MM.1S (cell line): Measurements from ENCODE around the gene EPHA7.

ENCODE experiments used
- DNase-seq: peaks from one replicate; pipeline ENCODE4 v3.0.0-alpha.2; 2015
- H2AFZ ChIP-seq: fragments of 300-600 bp; sonication (generic); 2 replicates; pipeline ENCODE4 v1.6.0; 2016; ENCODE audit warnings: antibody characterized with exemption, low read length
- H3F3A ChIP-seq: fragments of 300-600 bp; sonication (generic); 2 replicates; pipeline ENCODE4 v1.6.1; 2016; ENCODE audit warnings: mild to moderate bottlenecking, antibody characterized with exemption, low read length, moderate library complexity, mixed read lengths; ENCODE audit not compliant: insufficient read depth
- H3K27ac ChIP-seq: fragments of 300-600 bp; sonication (generic); 2 replicates; pipeline ENCODE4 v1.5.1; 2016; ENCODE audit warnings: mild to moderate bottlenecking, low read length
- H3K27me3 ChIP-seq: fragments of 300-600 bp; sonication (generic); replicated peaks from 2 replicates; pipeline ENCODE4 v1.6.0; 2016; ENCODE audit warnings: low read length; ENCODE audit not compliant: insufficient read depth
- H3K36me3 ChIP-seq: fragments of 300-600 bp; sonication (generic); replicated peaks from 2 replicates; pipeline ENCODE4 v1.6.1; 2016; ENCODE audit warnings: mild to moderate bottlenecking, low read length, mixed read lengths; ENCODE audit not compliant: insufficient read depth
- H3K4me1 ChIP-seq: fragments of 300-600 bp; sonication (generic); 2 replicates; pipeline ENCODE4 v1.6.1; 2016; ENCODE audit warnings: low read length, mixed read lengths
- H3K4me2 ChIP-seq: fragments of 300-600 bp; sonication (generic); 2 replicates; pipeline ENCODE4 v1.6.0; 2016; ENCODE audit warnings: low read depth, low read length
- H3K4me3 ChIP-seq: fragments of 300-600 bp; sonication (generic); 2 replicates; pipeline ENCODE4 v1.5.1; 2016; ENCODE audit warnings: low read length, mixed read lengths
- H3K79me2 ChIP-seq: fragments of 300-600 bp; sonication (generic); 2 replicates; pipeline ENCODE4 v1.6.1; 2016; ENCODE audit warnings: mixed run types, low read length, mixed read lengths
- H3K9ac ChIP-seq: fragments of 300-600 bp; sonication (generic); 2 replicates; pipeline ENCODE4 v1.6.1; 2016; ENCODE audit warnings: low read length, mixed read lengths
- H3K9me2 ChIP-seq: fragments of 300-600 bp; sonication (generic); replicated peaks from 2 replicates; pipeline ENCODE4 v1.6.1; 2016; ENCODE audit warnings: mild to moderate bottlenecking, low read length, mixed read lengths; ENCODE audit not compliant: insufficient read depth
- H3K9me3 ChIP-seq: fragments of 300-600 bp; sonication (generic); replicated peaks from 2 replicates; pipeline ENCODE4 v1.6.1; 2016; ENCODE audit warnings: mild to moderate bottlenecking, low read length, mixed read lengths; ENCODE audit not compliant: insufficient read depth
- H4K20me1 ChIP-seq: fragments of 300-600 bp; sonication (generic); 2 replicates; pipeline ENCODE4 v1.6.1; 2016; ENCODE audit warnings: mild to moderate bottlenecking, low read length, moderate library complexity, mixed read lengths; ENCODE audit not compliant: insufficient read depth
- EZH2 ChIP-seq: fragments of 300-600 bp; sonication (generic); optimal IDR thresholded peaks from 2 replicates; pipeline ENCODE3; 2017; ENCODE audit warnings: low read depth, mild to moderate bottlenecking, antibody characterized with exemption, low read length, mixed read lengths
- EZH2phosphoT487 ChIP-seq: fragments of 300-600 bp; sonication (generic); IDR thresholded peaks from 2 replicates; pipeline ENCODE4 v1.6.1; 2018; ENCODE audit warnings: antibody characterized with exemption, low read length
- TF ChIP-seq, protein P1 (sequence below): fragments of 300-600 bp; sonication (generic); IDR thresholded peaks from 2 replicates; pipeline ENCODE4 v1.5.1; 2016; ENCODE audit warnings: antibody characterized with exemption, low read length, mixed read lengths

The EPHA7 gene

GRCh38 chr6:93420163-93420795, 920 bp upstream of the EPHA7 start:
- Histone ChIP-seq H3K27ac (no peak overlapping the region), H4K20me1 (no peaks in the 10 kb centered on the region), H3K4me2 (peak overlapping the region; percentile 100), H3K9me3 (no peaks in the 10 kb centered on the region), H3K36me3 (no peaks in the 10 kb centered on the region), H3K9me2 (no peaks in the 10 kb centered on the region), H3F3A (peaks cover 16% of the 10 kb centered on the region), H3K79me2 (no peaks in the 10 kb centered on the region), H3K4me3 (peak overlapping the region; percentile 85), H3K4me1 (no peaks in the 10 kb centered on the region), H2AFZ (peak overlapping the region; percentile 67), H3K27me3 (0 out of 2 replicates have a peak, but pooled peaks cover 7% of the 10 kb centered on the region), H3K9ac (peak overlapping the region; percentile 1; the same call in 1 of the 2 replicates)
- no peak for DNase-seq
- TF ChIP-seq, protein P1, sequence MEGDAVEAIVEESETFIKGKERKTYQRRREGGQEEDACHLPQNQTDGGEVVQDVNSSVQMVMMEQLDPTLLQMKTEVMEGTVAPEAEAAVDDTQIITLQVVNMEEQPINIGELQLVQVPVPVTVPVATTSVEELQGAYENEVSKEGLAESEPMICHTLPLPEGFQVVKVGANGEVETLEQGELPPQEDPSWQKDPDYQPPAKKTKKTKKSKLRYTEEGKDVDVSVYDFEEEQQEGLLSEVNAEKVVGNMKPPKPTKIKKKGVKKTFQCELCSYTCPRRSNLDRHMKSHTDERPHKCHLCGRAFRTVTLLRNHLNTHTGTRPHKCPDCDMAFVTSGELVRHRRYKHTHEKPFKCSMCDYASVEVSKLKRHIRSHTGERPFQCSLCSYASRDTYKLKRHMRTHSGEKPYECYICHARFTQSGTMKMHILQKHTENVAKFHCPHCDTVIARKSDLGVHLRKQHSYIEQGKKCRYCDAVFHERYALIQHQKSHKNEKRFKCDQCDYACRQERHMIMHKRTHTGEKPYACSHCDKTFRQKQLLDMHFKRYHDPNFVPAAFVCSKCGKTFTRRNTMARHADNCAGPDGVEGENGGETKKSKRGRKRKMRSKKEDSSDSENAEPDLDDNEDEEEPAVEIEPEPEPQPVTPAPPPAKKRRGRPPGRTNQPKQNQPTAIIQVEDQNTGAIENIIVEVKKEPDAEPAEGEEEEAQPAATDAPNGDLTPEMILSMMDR = no peak

GRCh38 chr6:93418408-93419303, 703 bp downstream of the EPHA7 start:
- Histone ChIP-seq H2AFZ (peak overlapping the region; percentile 86), H3K36me3 (no peaks in the 10 kb centered on the region), H3K4me1 (no peaks in the 10 kb centered on the region), H3K9ac (peak overlapping the region; percentile 38; the same call in 1 of the 2 replicates), H3K4me3 (peak overlapping the region; percentile 85), H4K20me1 (no peaks in the 10 kb centered on the region), H3K9me2 (no peaks in the 10 kb centered on the region), H3K4me2 (peak overlapping the region; percentile 100), H3K27ac (peak overlapping the region; percentile 15; the same call in 1 of the 2 replicates), H3F3A (peaks cover 16% of the 10 kb centered on the region), H3K79me2 (no peaks in the 10 kb centered on the region), H3K9me3 (no peaks in the 10 kb centered on the region), H3K27me3 (0 out of 2 replicates have a peak, but pooled peaks cover 7% of the 10 kb centered on the region)
- TF ChIP-seq, protein P1 = no peak
- TF ChIP-seq EZH2phosphoT487 = no peak
- TF ChIP-seq EZH2 = no peak
- peak; percentile 48 for DNase-seq

GRCh38 chr6:93418033-93418407, 1.3 kb downstream of the EPHA7 start:
- H3K79me2 ChIP-seq = no peaks in the 10 kb centered on the region
- H3F3A ChIP-seq = peaks cover 16% of the 10 kb centered on the region
- no peaks in the 10 kb centered on the region for H3K9me3 ChIP-seq
- no peaks in the 10 kb centered on the region for H4K20me1 ChIP-seq
- H3K9me2 ChIP-seq = no peaks in the 10 kb centered on the region
- no peak overlapping the region for H3K27ac ChIP-seq
- H3K4me2 ChIP-seq = peak overlapping the region; percentile 100
- H3K4me3 ChIP-seq = peak overlapping the region; percentile 85
- no peaks in the 10 kb centered on the region for H3K36me3 ChIP-seq
- H3K4me1 ChIP-seq = no peaks in the 10 kb centered on the region
- DNase-seq = no peak
- peak overlapping the region; percentile 38; the same call in 1 of the 2 replicates for H3K9ac ChIP-seq
- TF ChIP-seq EZH2 (no peak), EZH2phosphoT487 (no peak)
- TF ChIP-seq, protein P1 = no peak
- H3K27me3 ChIP-seq = 0 out of 2 replicates have a peak, but pooled peaks cover 7% of the 10 kb centered on the region
- H2AFZ ChIP-seq = peak overlapping the region; percentile 86
